A673 (cell line): ENCODE measurements around the gene TCF7L1. TPM values are rescaled to one million over a fixed set of nuclear protein-coding genes. Genes with fewer than 3 reads are reported as not detected.
"Not testable (repeated sequence)": the region's sequence is repeated elsewhere in the genome, so short reads cannot be mapped to it uniquely, and the experiment has no call there.

Source experiments
- BruUV-seq: library from RNA; stranded (reverse); fragments of 400-500 nt; replicated peaks from 2 replicates; lab custom pipeline; 2021; lab: Mats Ljungman, UMichigan
- CTCF ChIA-PET: fragments of 300-600 bp; sonication (Branson Sonifier 250); formaldehyde crosslinking; loops from one replicate; lab custom pipeline; 2022; ENCODE audit warnings: antibody characterized with exemption; lab: Charles Lee
- POLR2A ChIA-PET: fragments of 300-600 bp; sonication (Branson Sonifier 250); formaldehyde crosslinking; loops from one replicate; lab custom pipeline; 2022; ENCODE audit warnings: antibody characterized with exemption; ENCODE audit not compliant: low non-redundant PET; lab: Charles Lee
- DNase-seq: peaks from one replicate; pipeline ENCODE4 v3.0.0-alpha.2; 2015; ENCODE audit warnings: low spot score
- H3K27ac ChIP-seq: fragments of 200-600 bp; sonication (generic); 2 replicates; pipeline ENCODE4 v1.5.1; 2016; ENCODE audit warnings: mixed run types, low read depth, mild to moderate bottlenecking, mixed read lengths, antibody characterized with exemption, low read length; ENCODE audit not compliant: poor library complexity, severe bottlenecking
- H3K27me3 ChIP-seq: fragments of 200-600 bp; sonication (generic); replicated peaks from 2 replicates; pipeline ENCODE4 v1.6.1; 2017; ENCODE audit warnings: mixed run types, low read depth, mild to moderate bottlenecking, mixed read lengths, antibody characterized with exemption, low read length; ENCODE audit not compliant: insufficient read depth, poor library complexity
- H3K36me3 ChIP-seq: fragments of 200-600 bp; sonication (generic); 2 replicates; pipeline ENCODE4 v1.6.1; 2016; ENCODE audit warnings: mixed run types, mild to moderate bottlenecking, mixed read lengths, antibody characterized with exemption, low read length; ENCODE audit not compliant: insufficient read depth, poor library complexity, severe bottlenecking
- H3K4me1 ChIP-seq: fragments of 200-600 bp; sonication (generic); 2 replicates; pipeline ENCODE4 v1.6.1; 2017; ENCODE audit warnings: mixed run types, mild to moderate bottlenecking, mixed read lengths, antibody characterized with exemption, low read length; ENCODE audit not compliant: insufficient read depth, poor library complexity, severe bottlenecking
- H3K4me3 ChIP-seq: fragments of 200-600 bp; sonication (generic); 2 replicates; pipeline ENCODE4 v1.5.1; 2016; ENCODE audit warnings: low read depth, mixed run types, mild to moderate bottlenecking, mixed read lengths, low read length; ENCODE audit not compliant: poor library complexity, severe bottlenecking
- H3K9me3 ChIP-seq: fragments of 200-600 bp; sonication (generic); 2 replicates; pipeline ENCODE4 v1.6.1; 2016; ENCODE audit warnings: mixed run types, low read depth, mild to moderate bottlenecking, mixed read lengths, antibody characterized with exemption, low read length; ENCODE audit not compliant: poor library complexity, severe bottlenecking
- CTCF ChIP-seq: fragments of 300-800, 200-600 bp; sonication (generic); conservative IDR thresholded peaks from 2 replicates; pipeline ENCODE4 v1.5.1; 2017; ENCODE audit warnings: low read depth, mild to moderate bottlenecking, antibody characterized with exemption, low read length, moderate library complexity, mixed read lengths
- EZH2 ChIP-seq: fragments of 200-600 bp; sonication (generic); IDR thresholded peaks from 2 replicates; pipeline ENCODE4 v1.6.1; 2017; ENCODE audit warnings: borderline replicate concordance, low read depth, mild to moderate bottlenecking, mixed read lengths, antibody characterized with exemption, low read length; ENCODE audit not compliant: poor library complexity, severe bottlenecking
- intact Hi-C: fragments of 100-400 bp; cut with micrococcal nuclease; formaldehyde crosslinking; loops from one replicate; pipeline ENCODE4 v1.10.0; 2022; ENCODE audit not compliant: unreplicated experiment
- total RNA-seq: library from RNA; stranded (reverse); gene quantifications from 2 replicates; pipeline ENCODE4 v1.2.3, GENCODE V29; 2021

TCF7L1 gene
- total RNA-seq, 1 experiment from 2014 or later: 21.9 TPM

GRCh38 chr2:85327160-85327821, 194.1 kb downstream of the TCF7L1 start:
- TF ChIP-seq CTCF (no peak), EZH2 (no peak)
- no TSS peak for BruUV-seq
- Histone ChIP-seq H3K36me3 (peaks cover 22% of the 10 kb centered on the region), H3K27ac (peak overlapping the region; percentile 86), H3K27me3 (no peaks in the 10 kb centered on the region), H3K4me1 (peaks cover 17% of the 10 kb centered on the region), H3K9me3 (no peaks in the 10 kb centered on the region), H3K4me3 (peak overlapping the region; percentile 87)
- ChIA-PET POLR2A (interaction anchor here (1.1 kb wide), 1 partner anchor 214 kb away, joined by 11 read pairs; no protein-coding TSS in a partner anchor), CTCF (interaction anchor here (0.6 kb wide), 1 partner anchor 1242 kb away, joined by 6 read pairs; no protein-coding TSS in a partner anchor)
- DNase-seq: peak; percentile 43
- intact Hi-C loops: loop anchor here (10.0 kb wide), 1 partner anchor 218 kb away; no protein-coding TSS in a partner anchor

DNA sequence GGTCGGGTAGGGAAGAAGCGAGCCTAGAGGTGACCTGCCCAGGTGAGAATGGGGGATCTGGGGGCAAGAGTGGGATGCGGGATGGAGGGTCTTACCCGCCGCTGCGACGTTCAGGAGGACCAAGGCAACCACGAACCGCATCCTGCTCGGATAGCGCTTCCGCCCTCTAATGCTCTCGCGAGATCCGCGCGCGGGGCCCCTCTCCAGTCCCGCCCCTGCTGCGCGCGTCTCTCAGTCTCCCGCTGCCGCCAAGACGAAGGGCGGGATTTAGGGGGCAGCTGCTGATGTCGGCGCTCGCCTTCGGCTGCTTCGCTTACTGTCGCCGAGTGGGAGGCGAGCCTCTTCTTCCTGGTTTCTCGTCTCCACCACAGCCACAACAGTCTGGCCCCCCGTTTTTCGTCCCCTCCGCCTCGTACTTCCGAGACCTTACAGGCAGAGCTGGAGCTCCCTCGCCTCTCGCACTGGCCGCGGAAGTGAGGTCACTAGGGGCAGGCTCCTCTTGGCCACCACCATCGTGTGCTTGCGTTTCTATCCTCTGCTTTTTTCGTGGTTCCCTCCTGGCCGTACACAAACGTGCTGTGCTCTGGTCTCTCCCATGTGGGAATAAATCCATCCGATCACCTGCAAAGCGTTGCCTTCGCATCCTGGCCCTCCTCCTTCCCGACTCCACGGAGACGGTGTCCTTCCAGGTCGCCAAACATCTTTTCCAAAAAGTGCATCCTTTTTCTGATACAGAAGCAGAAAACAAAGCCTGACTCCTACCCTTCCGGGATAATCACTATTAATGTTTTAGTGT, 194.8 kb downstream of the TCF7L1 start, which contains the start of gene TGOLN2:
TGOLN2 (minus strand) TSS at position 168 of the 796 bp plus-strand sequence; CDS start at position 141, 27 bp downstream.
- Histone ChIP-seq H3K4me1 (peaks cover 17% of the 10 kb centered on the region), H3K9me3 (no peaks in the 10 kb centered on the region), H3K27me3 (no peaks in the 10 kb centered on the region), H3K4me3 (peak within 1 kb of the TSS; percentile 87), H3K27ac (peak within 1 kb of the TSS; percentile 86), H3K36me3 (peaks cover 16% of the 10 kb centered on the region)
- TSS peak; percentile 96 for BruUV-seq
- TF ChIP-seq CTCF: no peak
- TF ChIP-seq EZH2: no peak
- ChIA-PET POLR2A (interaction anchor here (1.1 kb wide), 1 partner anchor 214 kb away, joined by 11 read pairs; no protein-coding TSS in a partner anchor), CTCF (interaction anchor here (0.6 kb wide), 1 partner anchor 1241 kb away, joined by 6 read pairs; no protein-coding TSS in a partner anchor)
- peak; percentile 97 for DNase-seq
- intact Hi-C loops: loop anchor here (10.0 kb wide), 1 partner anchor 217 kb away; no protein-coding TSS in a partner anchor

DNA sequence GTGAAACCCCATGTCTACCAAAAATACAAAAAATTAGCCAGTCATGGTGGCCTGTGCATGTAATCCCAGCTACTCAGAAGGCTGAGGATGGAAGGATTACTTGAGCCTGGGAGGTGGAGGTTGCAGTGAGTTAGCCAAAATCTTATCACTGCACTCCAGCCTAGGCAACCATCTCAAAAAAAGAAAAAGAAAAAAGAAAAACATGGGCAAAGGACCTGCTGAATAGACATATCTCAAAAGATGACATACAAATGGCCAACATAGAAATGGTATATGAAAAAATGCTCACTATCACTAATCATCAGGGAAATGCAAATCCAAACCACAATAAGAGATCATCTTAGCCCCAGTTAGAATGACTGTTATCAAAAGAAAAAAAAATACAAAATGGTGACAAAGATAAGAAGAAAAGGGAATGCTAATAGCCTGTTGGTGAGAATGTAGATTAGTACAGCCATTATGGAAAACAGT, 196.0 kb downstream of the TCF7L1 start:
- Histone ChIP-seq H3K4me3 (no peak overlapping the region), H3K27ac (no peak overlapping the region), H3K27me3 (no peaks in the 10 kb centered on the region), H3K9me3 (no peaks in the 10 kb centered on the region), H3K36me3 (peaks cover 8% of the 10 kb centered on the region), H3K4me1 (peaks cover 17% of the 10 kb centered on the region)
- intact Hi-C loops: loop anchor here (10.0 kb wide), 1 partner anchor 216 kb away; no protein-coding TSS in a partner anchor
- TF ChIP-seq EZH2 (no peak), CTCF (no peak)
- no peak for DNase-seq
- no TSS peak for BruUV-seq
- CTCF ChIA-PET: interaction anchor here (0.5 kb wide), 1 partner anchor 29 kb away, joined by 3 read pairs; no protein-coding TSS in a partner anchor
- POLR2A ChIA-PET: no interaction called here

DNA sequence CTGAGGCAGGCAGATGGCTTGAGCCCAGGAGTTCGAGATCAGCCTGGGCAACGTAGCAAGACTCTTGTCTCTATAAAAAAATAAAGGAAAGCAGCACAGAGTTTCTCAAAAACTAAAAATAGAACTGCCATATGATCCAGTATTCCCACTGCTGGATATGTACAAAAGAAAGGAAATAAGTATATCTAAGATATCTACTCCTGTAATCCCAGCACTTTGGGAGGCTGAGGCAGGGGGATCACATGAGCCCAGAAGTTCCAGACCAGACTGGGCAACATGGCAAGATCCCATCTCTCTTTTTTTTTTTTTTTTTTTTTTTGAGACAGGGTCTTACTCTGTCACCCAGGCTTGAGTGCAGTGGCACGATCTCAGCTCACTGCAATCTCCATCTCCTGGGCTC, 196.5 kb downstream of the TCF7L1 start:
- H3K4me1 ChIP-seq: peaks cover 17% of the 10 kb centered on the region
- POLR2A ChIA-PET, CTCF ChIA-PET: not testable (repeated sequence)

More for the DNA sequence above, 196.5 kb downstream of the TCF7L1 start:
- not testable (repeated sequence) for H3K9me3 ChIP-seq, H3K36me3 ChIP-seq, DNase-seq, H3K27ac ChIP-seq, BruUV-seq, H3K27me3 ChIP-seq, H3K4me3 ChIP-seq
- intact Hi-C loops: loop anchor here (10.0 kb wide), 1 partner anchor 215 kb away; no protein-coding TSS in a partner anchor
